ENCODE results near the gene FARS2.
"Not testable (repeated sequence)": the region's sequence is repeated elsewhere in the genome, so short reads cannot be mapped to it uniquely, and the experiment has no call there.

Gene FARS2

DNA sequence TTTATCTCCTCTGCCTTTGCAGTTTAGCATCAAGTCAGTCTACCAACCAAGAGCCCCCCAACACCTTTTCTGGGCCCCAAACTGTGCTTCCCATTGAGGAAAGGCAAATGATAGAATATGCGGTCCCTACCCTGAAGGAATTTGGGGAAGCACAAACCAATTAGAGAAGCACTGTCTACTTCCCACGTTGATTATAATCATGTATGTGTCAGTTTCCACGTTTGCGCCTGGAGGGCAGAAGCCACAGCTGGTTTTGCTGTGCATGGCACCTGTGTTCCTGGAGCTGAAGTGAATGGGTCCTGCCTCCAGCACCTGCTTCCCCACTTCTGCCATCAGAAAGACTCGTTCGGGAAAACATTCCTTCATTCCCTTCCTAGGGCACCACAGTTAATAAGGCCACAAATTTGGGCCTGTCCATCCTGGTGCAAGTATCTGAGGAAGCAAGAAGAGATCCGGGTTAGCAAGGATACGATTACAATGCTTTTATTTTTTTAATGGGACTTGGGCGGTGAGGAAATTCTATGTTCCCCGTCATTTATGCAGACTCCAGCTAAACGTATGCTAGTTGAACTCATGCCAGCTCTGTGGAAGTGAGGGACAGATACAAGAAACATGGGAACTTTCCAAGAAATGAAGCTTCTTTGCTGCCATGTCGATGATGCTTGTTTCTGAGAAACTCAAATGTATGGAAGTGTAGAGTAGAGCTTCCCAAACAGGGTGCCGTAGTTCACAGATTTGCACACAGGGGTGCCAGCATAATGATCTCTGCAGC lies 411.9 kb downstream of the FARS2 start:
- ATAC-seq: no peak

GRCh38 chr6:5674141-5674540 lies 412.8 kb downstream of the FARS2 start:
- no peak for ATAC-seq

DNA sequence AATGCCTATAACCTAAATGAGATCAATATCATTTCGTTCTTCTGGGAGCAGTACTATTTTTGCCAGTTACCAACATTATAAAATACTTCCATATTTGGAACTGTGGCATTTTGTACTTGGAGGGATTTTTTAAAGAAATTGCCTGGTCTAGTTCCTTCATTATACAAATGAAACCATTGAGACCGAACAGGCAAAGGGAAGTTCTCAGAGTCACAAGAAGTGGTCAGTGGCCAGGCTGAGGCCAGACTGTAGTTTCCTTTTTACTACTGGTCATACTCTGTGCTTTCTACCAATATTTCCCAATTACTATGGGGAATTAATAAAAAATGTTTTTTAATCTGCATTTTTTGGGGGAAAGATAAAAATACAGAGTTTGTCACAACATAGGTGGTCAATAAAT lies 413.4 kb downstream of the FARS2 start:
- ATAC-seq: no peak

GRCh38 chr6:5676701-5677100 lies 415.4 kb downstream of the FARS2 start:
- ATAC-seq: no peak

GRCh38 chr6:5677219-5678000 lies 416.1 kb downstream of the FARS2 start:
- no peak for ATAC-seq

DNA sequence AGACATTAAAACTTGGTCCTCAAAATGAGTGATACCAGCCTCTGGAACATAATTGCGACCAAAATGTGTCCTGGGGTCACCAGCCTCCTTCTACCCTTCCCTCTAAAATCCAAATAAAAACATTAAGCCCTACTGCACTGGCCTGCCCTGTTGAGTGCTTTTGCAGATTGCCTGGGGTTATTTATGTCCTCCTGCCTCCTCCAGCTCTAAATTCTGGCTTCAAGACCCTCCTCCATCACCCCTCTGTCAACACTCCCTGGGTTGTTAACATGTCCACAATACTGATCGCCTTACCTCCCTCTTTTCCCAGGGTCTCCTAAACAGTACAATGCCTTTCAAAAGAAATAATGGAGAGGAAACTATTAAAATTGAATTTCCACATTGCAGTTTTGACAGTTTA lies 418.0 kb downstream of the FARS2 start:
- ATAC-seq: no peak

GRCh38 chr6:5679691-5680090 lies 418.4 kb downstream of the FARS2 start:
- ATAC-seq: no peak

GRCh38 chr6:5680095-5680494 lies 418.8 kb downstream of the FARS2 start:
- ATAC-seq: no peak

GRCh38 chr6:5681480-5681879 lies 420.2 kb downstream of the FARS2 start:
- ATAC-seq: peak; percentile 49 to 53

- ATAC-seq: no peak
These were observed 421.2 kb downstream of the FARS2 start for GRCh38 chr6:5682530-5682929.

GRCh38 chr6:5683747-5684146 lies 422.4 kb downstream of the FARS2 start:
- not testable (repeated sequence) for ATAC-seq

DNA sequence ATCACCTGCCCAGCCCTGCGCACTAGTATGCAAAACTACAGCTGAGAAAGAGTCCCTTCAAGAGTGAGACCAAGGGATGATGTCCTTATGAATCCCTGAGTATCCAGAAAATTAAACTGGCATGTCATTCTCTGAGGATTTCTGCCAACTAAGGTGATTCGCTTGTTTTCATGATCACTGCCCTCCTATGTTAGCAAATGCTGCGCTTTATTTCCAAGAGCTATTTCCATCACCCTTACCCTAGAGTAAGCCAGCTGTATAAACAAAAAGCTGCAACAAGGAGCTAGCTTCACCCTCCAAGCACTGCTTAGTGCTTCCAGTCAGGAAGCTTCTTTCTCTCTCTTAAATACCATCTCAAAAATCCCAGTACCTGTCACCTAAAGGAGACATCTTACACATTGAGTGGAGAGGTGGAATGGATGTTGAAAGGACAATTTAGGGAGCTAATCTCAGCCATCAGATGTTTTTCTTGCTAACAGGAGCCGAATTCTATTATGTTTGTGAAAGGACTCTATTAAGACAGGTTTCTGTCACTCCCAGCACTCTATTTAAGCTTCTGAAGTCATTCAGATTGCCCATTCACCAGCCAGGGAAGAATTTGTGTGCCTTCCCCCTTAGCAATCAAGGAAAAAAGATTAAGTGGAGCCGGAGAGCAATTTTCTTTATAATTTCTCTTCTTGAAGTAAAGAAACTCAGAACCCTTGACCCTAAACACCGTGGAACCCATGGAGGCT lies 423.2 kb downstream of the FARS2 start:
- ATAC-seq: no peak

DNA sequence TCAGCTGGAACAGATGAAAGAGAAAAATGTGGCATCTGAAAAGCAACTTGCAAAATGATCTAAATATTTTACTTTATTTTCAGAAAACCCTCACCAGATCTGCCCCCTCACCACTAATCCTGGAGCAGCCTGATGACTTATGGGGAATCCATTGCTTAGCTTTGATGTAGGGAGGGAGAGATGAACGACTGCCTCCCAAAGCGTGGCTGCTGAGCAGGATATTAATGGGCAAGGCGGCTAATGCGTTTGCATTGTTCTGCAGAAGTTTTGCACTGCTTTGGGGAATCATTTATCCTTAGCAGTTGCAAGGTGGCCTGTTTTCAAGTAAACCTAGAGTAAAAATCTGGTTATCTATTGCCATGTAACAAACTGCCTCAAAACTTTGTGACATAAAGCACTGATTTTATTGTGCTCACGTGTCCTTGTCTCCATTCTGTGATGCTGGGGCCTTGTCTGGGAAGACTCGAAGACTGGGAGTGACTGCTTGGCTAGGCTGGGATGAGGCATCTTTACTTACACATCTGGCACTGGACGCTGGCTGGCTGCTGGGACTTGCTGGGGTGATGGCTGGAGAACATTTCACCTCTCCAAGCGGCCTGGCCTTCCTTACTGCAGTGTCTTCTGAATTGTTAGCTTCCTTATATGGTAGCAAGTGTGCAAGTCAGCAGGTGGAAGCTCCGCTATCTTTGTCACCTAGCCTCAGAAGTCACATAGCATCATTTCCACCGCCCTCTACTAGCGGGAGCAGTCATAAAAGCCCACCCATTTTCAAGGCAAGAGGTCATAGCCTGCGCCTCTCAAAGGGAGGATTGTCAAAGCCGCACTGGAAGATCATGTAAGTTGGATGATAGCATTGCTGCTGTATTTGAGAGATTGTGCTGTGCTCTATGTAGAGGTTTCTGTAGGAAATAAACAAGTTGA lies 432.2 kb downstream of the FARS2 start:
- ATAC-seq: no peak

- ATAC-seq: no peak
These were observed 434.2 kb downstream of the FARS2 start for GRCh38 chr6:5695260-5696245.

DNA sequence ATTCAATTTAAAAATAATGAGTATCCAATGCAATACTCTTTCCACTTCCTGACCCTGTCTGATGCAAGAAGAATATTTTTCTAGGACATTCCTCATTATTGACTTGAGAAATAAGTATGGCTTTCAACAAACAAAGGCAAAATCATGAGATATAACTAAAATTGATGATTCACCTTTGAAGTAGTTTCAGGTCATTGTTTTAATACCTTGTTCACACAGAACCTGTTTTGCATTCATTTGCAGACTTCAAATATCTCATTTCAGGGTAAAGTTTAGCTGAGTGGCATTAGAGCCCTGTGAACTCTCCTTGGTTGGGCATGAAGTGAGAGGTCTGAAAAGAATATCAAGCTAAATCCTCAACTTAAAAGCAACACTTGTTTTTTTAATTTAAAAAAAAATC lies 436.2 kb downstream of the FARS2 start:
- no peak for ATAC-seq

DNA sequence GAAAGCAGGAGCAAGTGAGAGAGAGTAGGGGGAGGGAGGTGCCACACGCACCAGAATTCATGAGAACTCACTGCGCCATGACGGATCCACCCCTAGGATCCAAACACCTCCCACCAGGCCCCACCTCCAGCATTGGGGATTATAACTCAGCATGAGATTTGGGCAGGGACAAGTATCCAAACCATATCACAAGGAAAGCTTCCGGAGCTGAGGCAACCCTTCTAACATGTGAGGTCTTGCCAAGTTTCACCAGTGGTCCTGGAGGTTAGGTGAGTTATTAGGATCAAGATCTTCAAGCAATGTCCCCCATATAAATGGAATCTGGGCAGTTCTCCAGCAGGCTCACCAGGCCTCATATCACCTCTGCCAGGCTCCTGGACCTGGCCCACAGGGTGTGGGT lies 437.0 kb downstream of the FARS2 start:
- ATAC-seq: no peak

DNA sequence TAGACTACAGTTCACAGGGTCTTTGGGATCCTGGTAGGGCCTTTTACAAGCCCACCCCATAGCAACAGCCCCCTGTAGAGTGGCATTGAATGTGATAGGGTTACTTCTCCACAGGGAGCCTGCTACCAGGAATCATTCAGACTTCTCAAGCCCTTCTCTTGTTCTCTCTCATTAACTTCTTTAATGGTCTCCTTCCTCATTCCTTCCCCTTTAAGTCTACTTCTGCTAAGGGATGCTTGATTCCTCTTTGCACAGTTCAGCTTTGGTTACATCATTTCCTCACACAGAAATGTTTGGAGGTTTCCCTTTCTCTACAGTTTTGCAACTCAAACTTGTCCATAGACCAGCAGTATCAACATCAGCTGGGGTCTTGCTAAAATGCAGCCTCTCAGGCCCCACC lies 437.8 kb downstream of the FARS2 start:
- ATAC-seq: not testable (repeated sequence)

- no peak for ATAC-seq
These were observed 439.9 kb downstream of the FARS2 start for GRCh38 chr6:5701174-5701573.

- ATAC-seq: no peak
These were observed 443.4 kb downstream of the FARS2 start for GRCh38 chr6:5704708-5705107.

- no peak for ATAC-seq
These were observed 443.9 kb downstream of the FARS2 start for GRCh38 chr6:5705252-5705651.

Data from activated CD4-positive, CD25-positive, alpha-beta regulatory T cell treated with anti-CD3 and anti-CD28 coated beads, Interleukin-2, amount 50 U/mL, for 24 hours (primary cell).